Loucy (cell line): ENCODE measurements around the gene HTN3.

Experiments
- H2AFZ ChIP-seq: fragments of 200-600 bp; sonication (generic); 2 replicates; pipeline ENCODE4 v1.6.0; 2016; ENCODE audit warnings: antibody characterized with exemption, mild to moderate bottlenecking, low read length, moderate library complexity
- H3F3A ChIP-seq: fragments of 200-600 bp; 2 replicates; pipeline ENCODE4 v1.6.0; 2016; ENCODE audit warnings: antibody characterized with exemption, low read depth, mild to moderate bottlenecking
- H3K27me3 ChIP-seq: fragments of 200-600 bp; sonication (generic); 2 replicates; pipeline ENCODE4 v1.6.1; 2014; ENCODE audit warnings: low read length, mild to moderate bottlenecking; ENCODE audit not compliant: insufficient read depth, poor library complexity, severe bottlenecking
- H3K36me3 ChIP-seq: fragments of 200-600 bp; sonication (generic); 2 replicates; pipeline ENCODE4 v1.6.1; 2016; ENCODE audit warnings: low read length; ENCODE audit not compliant: insufficient read depth
- H3K4me1 ChIP-seq: fragments of 200-600 bp; sonication (generic); 2 replicates; pipeline ENCODE4 v1.5.1; 2014; ENCODE audit warnings: low read length, mild to moderate bottlenecking; ENCODE audit not compliant: insufficient read depth, poor library complexity, severe bottlenecking
- H3K4me2 ChIP-seq: fragments of 200-600 bp; sonication (generic); 2 replicates; pipeline ENCODE4 v1.6.0; 2014; ENCODE audit warnings: antibody characterized with exemption, low read length, low read depth, mild to moderate bottlenecking; ENCODE audit not compliant: poor library complexity, severe bottlenecking
- H3K4me3 ChIP-seq: fragments of 200-600 bp; sonication (generic); 2 replicates; pipeline ENCODE4 v1.5.1; 2014; ENCODE audit warnings: low read length, mild to moderate bottlenecking, mixed read lengths; ENCODE audit not compliant: poor library complexity, severe bottlenecking
- H3K79me2 ChIP-seq: fragments of 200-600 bp; sonication (generic); 2 replicates; pipeline ENCODE4 v1.6.1; 2014; ENCODE audit warnings: low read length; ENCODE audit not compliant: insufficient read depth
- H3K9ac ChIP-seq: fragments of 200-600 bp; sonication (generic); 2 replicates; pipeline ENCODE4 v1.6.0; 2014; ENCODE audit warnings: mild to moderate bottlenecking, low read depth, low read length, moderate library complexity; ENCODE audit not compliant: poor library complexity, severe bottlenecking
- H3K9me2 ChIP-seq: fragments of 200-600 bp; sonication (generic); replicated peaks from 2 replicates; pipeline ENCODE4 v1.6.1; 2016; ENCODE audit warnings: low read depth, low read length, mixed read lengths
- H3K9me3 ChIP-seq: fragments of 200-600 bp; sonication (generic); 2 replicates; pipeline ENCODE4 v1.6.1; 2014; ENCODE audit warnings: mild to moderate bottlenecking, antibody characterized with exemption, low read length, low read depth; ENCODE audit not compliant: insufficient read depth
- H4K20me1 ChIP-seq: fragments of 200-600 bp; sonication (generic); 2 replicates; pipeline ENCODE4 v1.6.0; 2014; ENCODE audit warnings: antibody characterized with exemption, low read length, mild to moderate bottlenecking; ENCODE audit not compliant: insufficient read depth, poor library complexity, severe bottlenecking
- EZH2phosphoT487 ChIP-seq: fragments of 200-600 bp; IDR thresholded peaks from 2 replicates; pipeline ENCODE4 v1.6.1; 2018; ENCODE audit warnings: antibody characterized with exemption, mild to moderate bottlenecking, moderate library complexity, borderline replicate concordance
- TF ChIP-seq, protein P1 (sequence below): fragments of 200-600 bp; sonication (generic); conservative IDR thresholded peaks from 2 replicates; pipeline ENCODE4 v1.5.1; 2014; ENCODE audit warnings: mild to moderate bottlenecking, antibody characterized with exemption, low read length

HTN3 gene

GRCh38 chr4:70059149-70059548 lies 30.9 kb downstream of the HTN3 start:
- no peaks in the 10 kb centered on the region for H3K9me3 ChIP-seq
- no peaks in the 10 kb centered on the region for H3K79me2 ChIP-seq
- no peaks in the 10 kb centered on the region for H3K4me1 ChIP-seq
- no peak overlapping the region for H3K4me2 ChIP-seq
- no peak overlapping the region for H3K4me3 ChIP-seq
- no peak overlapping the region for H3K9ac ChIP-seq
- no peaks in the 10 kb centered on the region for H3F3A ChIP-seq
- H3K9me2 ChIP-seq: no peaks in the 10 kb centered on the region
- no peak for TF ChIP-seq EZH2phosphoT487
- TF ChIP-seq, protein P1, sequence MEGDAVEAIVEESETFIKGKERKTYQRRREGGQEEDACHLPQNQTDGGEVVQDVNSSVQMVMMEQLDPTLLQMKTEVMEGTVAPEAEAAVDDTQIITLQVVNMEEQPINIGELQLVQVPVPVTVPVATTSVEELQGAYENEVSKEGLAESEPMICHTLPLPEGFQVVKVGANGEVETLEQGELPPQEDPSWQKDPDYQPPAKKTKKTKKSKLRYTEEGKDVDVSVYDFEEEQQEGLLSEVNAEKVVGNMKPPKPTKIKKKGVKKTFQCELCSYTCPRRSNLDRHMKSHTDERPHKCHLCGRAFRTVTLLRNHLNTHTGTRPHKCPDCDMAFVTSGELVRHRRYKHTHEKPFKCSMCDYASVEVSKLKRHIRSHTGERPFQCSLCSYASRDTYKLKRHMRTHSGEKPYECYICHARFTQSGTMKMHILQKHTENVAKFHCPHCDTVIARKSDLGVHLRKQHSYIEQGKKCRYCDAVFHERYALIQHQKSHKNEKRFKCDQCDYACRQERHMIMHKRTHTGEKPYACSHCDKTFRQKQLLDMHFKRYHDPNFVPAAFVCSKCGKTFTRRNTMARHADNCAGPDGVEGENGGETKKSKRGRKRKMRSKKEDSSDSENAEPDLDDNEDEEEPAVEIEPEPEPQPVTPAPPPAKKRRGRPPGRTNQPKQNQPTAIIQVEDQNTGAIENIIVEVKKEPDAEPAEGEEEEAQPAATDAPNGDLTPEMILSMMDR: no peak
- H3K27me3 ChIP-seq: no peaks in the 10 kb centered on the region
- no peaks in the 10 kb centered on the region for H3K36me3 ChIP-seq
- H2AFZ ChIP-seq: no peak overlapping the region
- H4K20me1 ChIP-seq: no peaks in the 10 kb centered on the region

DNA sequence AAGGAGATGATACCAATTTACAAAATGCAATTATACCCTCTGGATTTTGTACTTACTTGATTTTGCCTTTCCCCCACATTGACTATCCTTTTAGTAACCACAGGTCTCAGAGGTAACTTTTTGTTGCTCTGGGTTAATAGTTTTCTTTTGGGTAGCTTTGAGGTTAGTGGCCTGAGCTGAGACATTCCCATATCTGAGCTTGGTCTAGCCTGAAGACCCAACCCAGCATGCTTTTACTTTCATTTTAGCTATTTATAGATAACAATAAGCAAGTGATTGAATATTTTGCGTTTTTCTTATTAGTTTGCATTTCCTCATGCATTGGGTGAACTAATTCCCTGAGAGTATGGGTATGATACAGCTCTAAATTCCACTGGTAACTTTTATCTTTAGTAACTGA lies 33.7 kb downstream of the HTN3 start:
- H3K36me3 ChIP-seq: no peaks in the 10 kb centered on the region
- H3K9me3 ChIP-seq: no peaks in the 10 kb centered on the region
- H3K9me2 ChIP-seq: no peaks in the 10 kb centered on the region
- H3K4me2 ChIP-seq: no peak overlapping the region
- H3F3A ChIP-seq: no peaks in the 10 kb centered on the region
- no peaks in the 10 kb centered on the region for H4K20me1 ChIP-seq
- no peaks in the 10 kb centered on the region for H3K27me3 ChIP-seq
- TF ChIP-seq EZH2phosphoT487: no peak
- TF ChIP-seq, protein P1: no peak
- no peak overlapping the region for H3K9ac ChIP-seq
- no peaks in the 10 kb centered on the region for H3K79me2 ChIP-seq
- no peak overlapping the region for H2AFZ ChIP-seq
- H3K4me1 ChIP-seq: no peaks in the 10 kb centered on the region
- H3K4me3 ChIP-seq: no peak overlapping the region

DNA sequence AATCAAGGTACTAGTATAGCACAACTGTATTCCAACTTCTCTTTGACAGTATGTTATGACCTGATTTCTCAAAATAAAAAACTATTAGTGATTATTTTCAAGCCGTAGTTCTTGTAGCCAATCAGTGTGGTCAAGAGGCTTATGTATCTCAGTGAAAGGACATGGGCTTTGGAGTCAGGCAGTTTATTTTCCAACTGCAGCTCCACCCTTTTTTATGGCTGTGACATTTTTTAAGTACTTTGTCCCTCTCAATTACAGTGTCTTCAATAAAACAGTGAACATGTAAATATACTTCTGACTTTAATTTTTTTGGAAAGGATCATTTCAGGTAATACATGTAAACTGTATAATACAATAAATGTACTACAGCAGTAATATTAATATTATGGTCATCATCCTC lies 51.9 kb downstream of the HTN3 start:
- H3K9ac ChIP-seq: no peak overlapping the region
- no peaks in the 10 kb centered on the region for H3K79me2 ChIP-seq
- H4K20me1 ChIP-seq: no peaks in the 10 kb centered on the region
- no peaks in the 10 kb centered on the region for H3K4me1 ChIP-seq
- H3K36me3 ChIP-seq: no peaks in the 10 kb centered on the region
- no peak overlapping the region for H2AFZ ChIP-seq
- no peak overlapping the region for H3K4me2 ChIP-seq
- no peaks in the 10 kb centered on the region for H3K27me3 ChIP-seq
- TF ChIP-seq, protein P1: no peak
- TF ChIP-seq EZH2phosphoT487: no peak
- no peak overlapping the region for H3K4me3 ChIP-seq
- no peaks in the 10 kb centered on the region for H3K9me2 ChIP-seq
- no peaks in the 10 kb centered on the region for H3K9me3 ChIP-seq
- H3F3A ChIP-seq: no peaks in the 10 kb centered on the region
